ENCODE results near the gene RNF148. TPM values are rescaled to one million over a fixed set of nuclear protein-coding genes. Genes with fewer than 3 reads are reported as not detected.

RNF148 gene
- total and polyA plus RNA-seq, 7 donors: 0.05 TPM; not detected in 6

Other genes starting within 250 kb of the RNF148 start
- under 1 TPM in 1 of 4 donors, not detected in 3; 0.16 TPM for gene RNF133, start 3.8 kb downstream of the RNF148 start, total RNA-seq
- not detected for gene RNF133, start 3.8 kb downstream of the RNF148 start, polyA plus RNA-seq
- gene CADPS2, start 183.5 kb upstream of the RNF148 start, total RNA-seq: 1 to 10 TPM; 2.1 to 3.6 (median 3.2) TPM
- 1 to 10 TPM; 1.5 to 1.7 (median 1.6) TPM for gene CADPS2, start 183.5 kb upstream of the RNF148 start, polyA plus RNA-seq

Data from psoas muscle (tissue), 7 donors.